ENCODE measurements around the gene TTC22. TPM values are rescaled to one million over a fixed set of nuclear protein-coding genes. Genes with fewer than 3 reads are reported as not detected.

TTC22 gene
- total RNA-seq, 1 experiment from 2014 or later = 0.10 TPM

DNA sequence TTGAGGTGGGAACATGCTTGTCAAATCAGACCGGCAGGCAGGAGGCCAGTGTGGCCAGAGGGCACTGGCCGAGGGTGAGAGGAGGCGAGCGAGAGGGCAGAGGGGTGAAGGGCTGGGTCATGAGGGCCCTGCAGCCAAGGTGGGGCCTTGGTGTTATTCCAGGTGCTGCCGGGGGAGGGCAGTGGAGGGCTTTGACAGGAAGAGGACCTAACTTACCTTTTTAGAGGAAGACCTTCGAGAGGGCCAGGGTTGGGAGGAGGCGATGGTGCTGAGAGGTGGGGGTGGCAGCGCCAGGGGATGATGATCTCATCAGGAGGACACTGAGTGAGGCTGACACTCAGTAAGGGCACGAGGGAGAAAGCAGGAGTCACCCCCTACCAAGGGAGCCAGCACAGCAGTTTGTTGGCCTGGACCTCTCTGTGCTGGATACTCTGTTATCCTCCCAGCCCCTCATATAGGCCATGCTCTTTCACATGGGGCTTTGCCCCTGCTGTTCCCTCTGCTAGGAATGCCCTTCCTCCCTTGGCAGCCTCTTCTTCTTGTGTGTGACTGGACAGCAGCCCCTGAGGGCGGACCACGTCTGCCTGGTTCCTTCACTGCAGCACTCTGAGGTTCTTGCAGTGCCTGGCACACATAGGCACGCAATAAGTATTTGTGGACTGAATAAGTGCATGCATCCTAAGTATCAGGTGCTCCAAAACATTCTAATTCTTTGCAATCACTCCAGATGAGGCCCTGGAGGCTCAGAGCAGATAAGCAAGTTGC lies 7.5 kb upstream of the TTC22 start:
- H3K27me3 ChIP-seq (ENCODE audit: control insufficient read depth, insufficient read depth, low read length) = no peaks in the 10 kb centered on the region
- H3K4me3 ChIP-seq (ENCODE audit: low read depth in 2 of 2, low read length in 2 of 2) = no peak overlapping the region
- ATAC-seq (no peak), DNase-seq (ENCODE audit: low read depth, low spot score) (no peak)
- H3K9me3 ChIP-seq (ENCODE audit: control insufficient read depth, insufficient read depth, low read depth, low read length) = no peaks in the 10 kb centered on the region
- POLR2A ChIA-PET = no interaction called here
- no peak overlapping the region for H3K27ac ChIP-seq (ENCODE audit: low read length)
- intact Hi-C loops (cut with micrococcal nuclease; ENCODE audit: unreplicated experiment) (no loop called here), in situ Hi-C loops (cut with HindIII; ENCODE audit: low pct_unique_long_range_greater_than_20kb, low sequenced_read_pairs) (no loop called here)
- no peaks in the 10 kb centered on the region for H3K36me3 ChIP-seq (ENCODE audit: control insufficient read depth, insufficient read depth, low read length)
- CTCF ChIA-PET = interaction anchor here (0.7 kb wide), 1 partner anchor 88 kb away, joined by 3 read pairs; no protein-coding TSS in a partner anchor
- BruUV-seq (replicated peaks) = no TSS peak
- H3K4me1 ChIP-seq (ENCODE audit: control insufficient read depth, insufficient read depth, low read length) = no peaks in the 10 kb centered on the region
- TF ChIP-seq POLR2AphosphoS5 (IDR thresholded peaks at IDR 0.05; ENCODE audit: low read depth, low read length) = no peak
- TF ChIP-seq, protein P1, sequence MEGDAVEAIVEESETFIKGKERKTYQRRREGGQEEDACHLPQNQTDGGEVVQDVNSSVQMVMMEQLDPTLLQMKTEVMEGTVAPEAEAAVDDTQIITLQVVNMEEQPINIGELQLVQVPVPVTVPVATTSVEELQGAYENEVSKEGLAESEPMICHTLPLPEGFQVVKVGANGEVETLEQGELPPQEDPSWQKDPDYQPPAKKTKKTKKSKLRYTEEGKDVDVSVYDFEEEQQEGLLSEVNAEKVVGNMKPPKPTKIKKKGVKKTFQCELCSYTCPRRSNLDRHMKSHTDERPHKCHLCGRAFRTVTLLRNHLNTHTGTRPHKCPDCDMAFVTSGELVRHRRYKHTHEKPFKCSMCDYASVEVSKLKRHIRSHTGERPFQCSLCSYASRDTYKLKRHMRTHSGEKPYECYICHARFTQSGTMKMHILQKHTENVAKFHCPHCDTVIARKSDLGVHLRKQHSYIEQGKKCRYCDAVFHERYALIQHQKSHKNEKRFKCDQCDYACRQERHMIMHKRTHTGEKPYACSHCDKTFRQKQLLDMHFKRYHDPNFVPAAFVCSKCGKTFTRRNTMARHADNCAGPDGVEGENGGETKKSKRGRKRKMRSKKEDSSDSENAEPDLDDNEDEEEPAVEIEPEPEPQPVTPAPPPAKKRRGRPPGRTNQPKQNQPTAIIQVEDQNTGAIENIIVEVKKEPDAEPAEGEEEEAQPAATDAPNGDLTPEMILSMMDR (IDR thresholded peaks at IDR 0.05) = peak; percentile 48

DNA sequence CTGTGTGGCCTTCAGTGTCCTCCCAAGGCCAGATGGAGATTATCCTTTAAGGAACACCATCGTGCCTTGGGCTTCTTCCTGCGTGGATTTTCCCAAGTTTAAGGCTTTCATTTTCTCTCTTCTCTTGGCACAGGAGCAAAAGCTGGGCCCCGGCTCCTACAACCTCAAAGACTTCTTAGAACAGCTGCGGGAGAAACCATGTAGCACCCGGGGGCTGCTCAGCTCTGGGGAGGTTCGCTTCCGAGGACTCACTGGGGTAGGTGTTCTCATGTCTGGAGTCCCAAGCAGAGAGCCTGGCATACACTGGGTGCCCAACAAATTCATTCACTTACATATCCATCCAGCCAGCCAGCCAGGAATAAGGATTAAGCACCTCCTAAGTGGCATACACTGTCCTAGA lies 6.6 kb upstream of the TTC22 start:
- DNase-seq (ENCODE audit: low read depth, low spot score) = no peak
- no peaks in the 10 kb centered on the region for H3K36me3 ChIP-seq (ENCODE audit: control insufficient read depth, insufficient read depth, low read length)
- no TSS peak for BruUV-seq (replicated peaks)
- ATAC-seq = no peak
- H3K27me3 ChIP-seq (ENCODE audit: control insufficient read depth, insufficient read depth, low read length) = no peaks in the 10 kb centered on the region
- POLR2A ChIA-PET = no interaction called here
- TF ChIP-seq SIN3A (IDR thresholded peaks at IDR 0.05; ENCODE audit: borderline replicate concordance, insufficient read depth, low read depth, low read length) (no peak), POLR2AphosphoS5 (IDR thresholded peaks at IDR 0.05; ENCODE audit: low read depth, low read length) (no peak), TCF7L2 (IDR thresholded peaks at IDR 0.05; ENCODE audit: low read depth, low read length) (no peak)
- TF ChIP-seq, protein P2, sequence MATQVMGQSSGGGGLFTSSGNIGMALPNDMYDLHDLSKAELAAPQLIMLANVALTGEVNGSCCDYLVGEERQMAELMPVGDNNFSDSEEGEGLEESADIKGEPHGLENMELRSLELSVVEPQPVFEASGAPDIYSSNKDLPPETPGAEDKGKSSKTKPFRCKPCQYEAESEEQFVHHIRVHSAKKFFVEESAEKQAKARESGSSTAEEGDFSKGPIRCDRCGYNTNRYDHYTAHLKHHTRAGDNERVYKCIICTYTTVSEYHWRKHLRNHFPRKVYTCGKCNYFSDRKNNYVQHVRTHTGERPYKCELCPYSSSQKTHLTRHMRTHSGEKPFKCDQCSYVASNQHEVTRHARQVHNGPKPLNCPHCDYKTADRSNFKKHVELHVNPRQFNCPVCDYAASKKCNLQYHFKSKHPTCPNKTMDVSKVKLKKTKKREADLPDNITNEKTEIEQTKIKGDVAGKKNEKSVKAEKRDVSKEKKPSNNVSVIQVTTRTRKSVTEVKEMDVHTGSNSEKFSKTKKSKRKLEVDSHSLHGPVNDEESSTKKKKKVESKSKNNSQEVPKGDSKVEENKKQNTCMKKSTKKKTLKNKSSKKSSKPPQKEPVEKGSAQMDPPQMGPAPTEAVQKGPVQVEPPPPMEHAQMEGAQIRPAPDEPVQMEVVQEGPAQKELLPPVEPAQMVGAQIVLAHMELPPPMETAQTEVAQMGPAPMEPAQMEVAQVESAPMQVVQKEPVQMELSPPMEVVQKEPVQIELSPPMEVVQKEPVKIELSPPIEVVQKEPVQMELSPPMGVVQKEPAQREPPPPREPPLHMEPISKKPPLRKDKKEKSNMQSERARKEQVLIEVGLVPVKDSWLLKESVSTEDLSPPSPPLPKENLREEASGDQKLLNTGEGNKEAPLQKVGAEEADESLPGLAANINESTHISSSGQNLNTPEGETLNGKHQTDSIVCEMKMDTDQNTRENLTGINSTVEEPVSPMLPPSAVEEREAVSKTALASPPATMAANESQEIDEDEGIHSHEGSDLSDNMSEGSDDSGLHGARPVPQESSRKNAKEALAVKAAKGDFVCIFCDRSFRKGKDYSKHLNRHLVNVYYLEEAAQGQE (IDR thresholded peaks at IDR 0.05; ENCODE audit: insufficient read depth in 1 of 2, low read depth in 2 of 2, low read length in 1 of 2) = no peak
- TF ChIP-seq, protein P1 (IDR thresholded peaks at IDR 0.05) = no peak
- no peaks in the 10 kb centered on the region for H3K4me1 ChIP-seq (ENCODE audit: control insufficient read depth, insufficient read depth, low read length)
- H3K9me3 ChIP-seq (ENCODE audit: control insufficient read depth, insufficient read depth, low read depth, low read length) = no peaks in the 10 kb centered on the region
- no peak overlapping the region for H3K4me3 ChIP-seq (ENCODE audit: low read depth in 2 of 2, low read length in 2 of 2)
- intact Hi-C loops (cut with micrococcal nuclease; ENCODE audit: unreplicated experiment) (no loop called here), in situ Hi-C loops (cut with HindIII; ENCODE audit: low pct_unique_long_range_greater_than_20kb, low sequenced_read_pairs) (no loop called here)
- H3K27ac ChIP-seq (ENCODE audit: low read length) = no peak overlapping the region
- CTCF ChIA-PET = no interaction called here

Data from Panc1 (cell line).